ENCODE results near the gene NHSL2.

DNA sequence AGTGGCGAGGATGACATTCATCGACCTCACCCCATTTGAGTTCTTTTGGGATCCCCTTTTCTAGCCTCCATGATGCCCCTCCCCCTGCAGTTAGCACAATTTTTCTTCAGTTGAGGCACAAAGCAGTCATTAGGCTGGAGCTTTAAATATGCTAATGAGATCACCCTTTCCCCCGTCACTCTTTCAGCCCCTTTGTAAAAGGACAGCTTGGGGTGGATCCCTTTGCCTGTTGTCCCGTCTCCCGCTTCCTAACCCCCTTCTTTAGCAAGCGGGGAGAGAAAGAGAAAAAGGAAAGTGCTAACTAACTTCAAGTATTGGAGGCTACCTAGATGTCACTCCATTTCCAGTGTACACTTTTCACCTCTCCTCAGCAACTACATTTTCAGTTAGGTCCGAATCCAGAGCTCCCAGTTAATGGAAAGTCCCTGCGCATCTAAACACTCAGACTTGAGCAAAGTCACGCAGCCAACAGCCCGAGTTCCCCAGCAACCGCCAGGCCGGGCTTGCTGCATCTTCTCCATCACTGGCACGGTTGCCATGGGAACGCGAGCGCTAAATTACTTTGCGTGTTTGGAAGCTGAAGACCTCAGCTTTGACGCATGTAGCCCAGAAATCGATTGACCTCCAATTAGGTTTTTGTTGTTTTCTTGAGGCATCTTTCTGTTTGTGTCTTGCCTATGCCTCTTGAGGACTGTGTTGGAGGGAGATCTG is 144.3 kb downstream of the NHSL2 start:
- TF ChIP-seq, protein P1, sequence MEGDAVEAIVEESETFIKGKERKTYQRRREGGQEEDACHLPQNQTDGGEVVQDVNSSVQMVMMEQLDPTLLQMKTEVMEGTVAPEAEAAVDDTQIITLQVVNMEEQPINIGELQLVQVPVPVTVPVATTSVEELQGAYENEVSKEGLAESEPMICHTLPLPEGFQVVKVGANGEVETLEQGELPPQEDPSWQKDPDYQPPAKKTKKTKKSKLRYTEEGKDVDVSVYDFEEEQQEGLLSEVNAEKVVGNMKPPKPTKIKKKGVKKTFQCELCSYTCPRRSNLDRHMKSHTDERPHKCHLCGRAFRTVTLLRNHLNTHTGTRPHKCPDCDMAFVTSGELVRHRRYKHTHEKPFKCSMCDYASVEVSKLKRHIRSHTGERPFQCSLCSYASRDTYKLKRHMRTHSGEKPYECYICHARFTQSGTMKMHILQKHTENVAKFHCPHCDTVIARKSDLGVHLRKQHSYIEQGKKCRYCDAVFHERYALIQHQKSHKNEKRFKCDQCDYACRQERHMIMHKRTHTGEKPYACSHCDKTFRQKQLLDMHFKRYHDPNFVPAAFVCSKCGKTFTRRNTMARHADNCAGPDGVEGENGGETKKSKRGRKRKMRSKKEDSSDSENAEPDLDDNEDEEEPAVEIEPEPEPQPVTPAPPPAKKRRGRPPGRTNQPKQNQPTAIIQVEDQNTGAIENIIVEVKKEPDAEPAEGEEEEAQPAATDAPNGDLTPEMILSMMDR (IDR thresholded peaks at IDR 0.05), result no peak
- TF ChIP-seq ZFX (IDR thresholded peaks at IDR 0.05; ENCODE audit: borderline replicate concordance), result no peak

All from 22Rv1 (cell line).